Tongue (tissue), 2 donors: ENCODE measurements around the gene FAM120AOS. TPM values are rescaled to one million over a fixed set of nuclear protein-coding genes. Genes with fewer than 3 reads are reported as not detected.

Experiments used
- DNase-seq: peaks from one replicate; pipeline ENCODE4 v3.0.0-alpha.2; 2015
- total RNA-seq: library from RNA; depleted of rRNA; stranded (reverse); fragments of >200 nt; gene quantifications from one replicate; pipeline ENCODE4 v1.2.3, GENCODE V29; 2014

Gene FAM120AOS
- total RNA-seq, 1 donor from 2014 or later, result 40.6 TPM

GRCh38 chr9:93437996-93438395, 15.4 kb downstream of the FAM120AOS start:
- no peak for DNase-seq

- DNase-seq, result no peak
Observed at GRCh38 chr9:93436655-93437407, 16.6 kb downstream of the FAM120AOS start.

- no peak for DNase-seq
Observed at GRCh38 chr9:93436218-93436617, 17.2 kb downstream of the FAM120AOS start.

GRCh38 chr9:93435386-93435785, 18.0 kb downstream of the FAM120AOS start:
- no peak for DNase-seq

GRCh38 chr9:93434056-93434455, 19.3 kb downstream of the FAM120AOS start:
- DNase-seq, result no peak

- DNase-seq, result no peak
Observed at GRCh38 chr9:93432964-93433363, 20.4 kb downstream of the FAM120AOS start.

GRCh38 chr9:93431539-93432105, 21.8 kb downstream of the FAM120AOS start:
- no peak for DNase-seq

GRCh38 chr9:93427655-93428379, 25.6 kb downstream of the FAM120AOS start:
- no peak for DNase-seq

- no peak for DNase-seq
Observed at GRCh38 chr9:93422977-93423616, 30.3 kb downstream of the FAM120AOS start.

- no peak for DNase-seq
Observed at GRCh38 chr9:93419023-93419422, 34.4 kb downstream of the FAM120AOS start.

GRCh38 chr9:93417538-93417937, 35.8 kb downstream of the FAM120AOS start:
- no peak for DNase-seq

- DNase-seq, result no peak
Observed at GRCh38 chr9:93416530-93417235, 36.7 kb downstream of the FAM120AOS start.

GRCh38 chr9:93415176-93415690, 38.1 kb downstream of the FAM120AOS start:
- no peak for DNase-seq

GRCh38 chr9:93413530-93413929, 39.9 kb downstream of the FAM120AOS start:
- no peak for DNase-seq

GRCh38 chr9:93406371-93406770, 47.0 kb downstream of the FAM120AOS start:
- no peak for DNase-seq

- DNase-seq, result no peak
Observed at GRCh38 chr9:93398471-93398870, 54.9 kb downstream of the FAM120AOS start.

GRCh38 chr9:93397661-93398373, 55.6 kb downstream of the FAM120AOS start:
- DNase-seq, result no peak
